HuH-7.5 (cell line): ENCODE measurements around the gene MN1.

Source experiments
- DNase-seq: peaks from one replicate; pipeline ENCODE4 v3.0.0; 2011; ENCODE audit warnings: low spot score

The MN1 gene

DNA sequence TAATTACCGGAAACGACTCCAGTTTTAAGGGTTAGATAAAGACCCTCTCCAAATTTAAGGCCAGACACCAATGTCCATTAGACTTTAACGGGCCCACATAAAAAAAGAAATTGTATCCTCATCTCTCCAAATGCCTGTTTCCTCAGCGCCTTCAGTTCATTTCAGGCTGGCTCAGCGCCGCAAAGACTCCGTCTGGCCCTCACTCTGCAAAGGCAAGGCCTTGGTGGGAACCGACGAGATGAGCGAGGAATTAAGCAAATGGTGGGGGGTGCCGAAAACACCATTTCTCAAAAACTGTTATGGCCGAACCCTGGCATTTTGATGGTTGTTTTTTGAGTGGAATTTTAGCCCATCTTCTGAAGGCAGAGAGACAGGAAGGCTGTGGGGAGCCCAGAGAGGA is 15.7 kb downstream of the MN1 start:
- no peak for DNase-seq

- no peak for DNase-seq
These were observed 17.5 kb downstream of the MN1 start for GRCh38 chr22:27784120-27784475.

DNA sequence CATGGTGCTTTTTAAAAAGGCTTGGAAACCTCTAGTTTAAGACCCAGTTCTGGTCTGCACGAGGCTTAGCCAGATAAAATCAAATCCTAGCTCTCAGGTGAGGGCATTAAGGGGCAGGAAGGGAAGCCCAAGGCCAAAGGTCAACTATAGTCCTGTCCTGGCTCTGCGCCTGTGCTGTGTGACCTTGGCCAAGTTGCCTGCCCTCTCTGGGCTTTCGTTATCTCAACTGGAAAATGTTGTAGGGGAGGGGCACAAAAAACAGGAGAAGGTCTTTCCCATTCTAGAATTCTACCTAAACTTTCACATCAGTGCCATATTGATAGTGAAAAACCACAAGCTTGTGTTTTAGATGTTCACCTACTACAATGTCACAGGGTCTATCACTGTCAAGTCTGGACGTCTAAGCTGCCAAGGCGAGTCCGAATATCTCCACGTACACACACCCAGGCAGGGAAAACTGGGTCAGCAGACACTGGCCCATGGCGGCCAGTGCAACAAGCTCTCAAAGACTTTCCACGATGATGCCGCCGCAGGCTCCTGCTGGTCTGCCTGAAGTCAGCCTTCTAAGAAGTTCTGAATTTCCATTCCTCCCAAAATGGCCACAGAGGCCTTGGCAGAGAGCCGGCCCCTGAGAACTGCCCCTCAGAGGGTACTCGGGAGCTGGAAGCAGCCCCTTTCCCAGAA is 18.0 kb downstream of the MN1 start:
- no peak for DNase-seq

DNA sequence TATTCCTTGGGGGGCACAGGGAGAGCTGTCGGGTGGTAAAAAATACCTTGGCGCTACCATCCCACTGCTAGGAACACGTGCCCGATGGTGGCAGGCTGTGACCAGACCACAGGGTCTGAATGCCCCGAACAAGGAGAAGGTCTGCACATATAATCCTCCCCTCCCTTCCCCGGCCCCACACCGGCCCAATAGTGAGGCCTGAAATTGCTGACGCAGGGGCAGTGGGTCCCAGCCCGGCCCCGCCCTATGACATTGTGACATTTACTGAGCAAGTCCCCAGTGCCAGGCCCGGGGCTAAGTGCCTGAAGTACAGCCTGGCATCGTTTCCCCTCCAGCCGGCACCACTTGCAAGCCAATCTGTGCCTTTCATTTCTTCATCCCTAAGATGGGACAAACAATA is 19.5 kb downstream of the MN1 start:
- DNase-seq, result no peak

DNA sequence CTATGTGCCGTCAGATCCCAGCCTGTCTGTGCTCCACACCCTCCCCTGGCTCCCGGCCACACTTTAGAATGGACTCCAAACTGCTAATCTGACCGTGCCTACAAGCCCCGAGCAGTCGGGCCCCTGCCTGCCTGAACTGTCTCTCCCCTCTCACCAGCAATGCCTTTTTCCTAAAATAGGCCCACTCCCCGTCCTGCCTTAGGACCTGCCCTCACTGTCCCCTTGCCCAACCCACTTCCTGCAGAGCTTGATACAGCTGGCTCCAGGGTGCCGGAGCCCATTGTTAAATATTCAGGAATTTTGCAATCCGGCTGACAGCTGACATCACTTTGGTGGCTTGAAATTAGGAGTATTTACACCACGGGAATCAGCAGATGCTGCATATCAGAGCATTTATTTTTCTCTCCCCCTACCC is 21.4 kb downstream of the MN1 start:
- no peak for DNase-seq

DNA sequence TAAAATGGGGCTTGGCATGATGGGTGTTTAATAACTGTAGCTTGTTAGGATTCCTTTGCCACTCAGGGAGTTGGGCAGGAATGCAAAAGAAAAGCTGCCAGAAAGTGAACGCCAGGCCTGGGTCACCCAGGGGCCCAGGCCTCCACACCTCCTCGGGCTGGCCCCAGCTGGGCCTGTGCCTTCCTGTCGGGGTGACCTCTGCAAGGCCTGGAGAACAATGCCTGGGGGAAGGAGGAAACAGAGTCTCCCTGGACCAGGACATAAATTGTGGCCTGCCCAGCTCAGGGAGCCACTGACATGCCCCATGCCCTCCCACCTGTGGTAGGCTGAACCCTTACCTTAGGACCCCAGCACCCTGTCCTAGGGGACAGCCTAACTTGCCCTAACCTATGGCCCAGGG is 21.9 kb downstream of the MN1 start:
- no peak for DNase-seq

DNA sequence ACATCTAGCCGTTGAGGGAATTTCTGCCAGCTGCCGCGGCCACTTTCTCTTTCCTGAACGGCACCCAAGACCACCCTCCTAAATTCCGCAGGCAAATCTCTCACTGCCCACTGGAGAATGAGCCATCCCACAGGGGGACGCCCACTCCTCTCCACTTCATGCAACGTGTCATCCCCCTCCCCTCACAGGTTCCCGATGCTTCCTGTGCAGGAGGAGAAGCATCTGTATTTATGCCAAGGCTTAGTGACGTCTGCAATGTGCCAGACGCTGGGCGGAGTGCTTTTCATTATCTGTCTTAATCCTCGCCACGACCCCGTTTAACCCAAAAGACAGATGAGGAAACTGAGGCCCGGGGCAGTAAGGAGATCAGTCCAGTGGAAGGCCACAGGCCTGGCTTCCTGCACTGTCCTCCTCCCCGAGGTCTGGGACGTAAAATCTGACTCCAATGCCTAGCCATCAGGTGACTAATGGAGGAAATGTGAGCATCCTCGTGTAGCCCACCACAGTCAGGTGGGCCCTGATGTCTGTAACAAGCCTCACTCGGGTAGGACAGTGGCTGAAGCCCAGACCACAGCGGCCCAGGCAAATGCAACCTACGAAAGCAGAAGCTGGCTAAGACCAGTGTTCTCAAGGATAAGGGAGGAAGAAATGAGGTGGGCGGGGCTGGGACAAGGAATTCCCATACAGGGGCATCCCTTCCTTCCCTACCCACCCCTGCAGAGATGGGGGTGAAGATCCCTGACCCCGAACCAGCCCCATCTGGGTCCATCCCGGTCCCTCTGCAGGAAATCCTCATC is 23.1 kb downstream of the MN1 start:
- DNase-seq, result no peak

GRCh38 chr22:27777128-27777527 is 24.4 kb downstream of the MN1 start:
- no peak for DNase-seq

GRCh38 chr22:27776650-27776958 is 25.0 kb downstream of the MN1 start:
- DNase-seq, result no peak

DNA sequence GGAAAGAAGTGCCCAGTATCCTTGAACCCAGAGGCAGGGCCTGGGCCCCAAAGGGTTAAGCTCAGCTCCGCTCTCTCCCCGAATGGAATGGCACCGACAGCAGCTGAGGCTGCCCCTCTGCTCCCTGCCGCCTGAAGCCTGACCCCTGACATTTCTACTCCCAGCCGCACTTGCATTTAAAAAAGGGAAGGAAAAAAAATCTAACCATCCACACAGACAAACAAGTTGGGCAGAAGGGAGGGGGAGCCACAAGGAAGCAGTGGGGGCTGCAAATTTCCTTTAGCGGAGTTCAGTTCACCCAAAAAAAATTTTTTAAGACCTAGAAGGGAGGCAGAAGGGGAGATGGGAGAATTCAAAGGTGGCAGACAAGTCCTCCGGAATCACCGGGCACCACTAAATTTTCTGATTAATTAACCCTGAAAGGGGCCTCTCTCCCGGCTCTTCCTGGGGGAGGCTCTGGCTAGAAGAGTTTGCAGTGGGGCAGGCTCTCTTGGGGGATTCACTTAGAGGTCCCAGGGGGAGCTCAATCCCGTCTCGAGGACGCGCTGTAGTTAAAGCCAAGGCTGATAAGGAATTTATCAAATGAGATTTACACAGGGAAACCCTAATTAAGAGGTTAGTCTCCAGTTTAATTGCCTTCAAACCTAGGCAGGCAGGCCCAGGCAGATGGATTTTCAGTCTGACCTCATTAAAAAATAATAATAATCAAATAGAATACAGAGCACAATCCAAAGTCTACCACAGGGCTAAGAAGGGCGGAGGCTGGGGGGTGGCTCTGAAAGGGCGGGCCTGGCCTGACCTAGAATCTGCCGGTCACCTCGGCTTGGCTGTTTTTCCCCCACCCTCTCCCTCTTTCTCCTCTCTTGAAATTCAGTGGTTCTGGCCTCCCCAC is 25.6 kb downstream of the MN1 start:
- DNase-seq, result no peak

- no peak for DNase-seq
These were observed 26.4 kb downstream of the MN1 start for GRCh38 chr22:27775087-27775698.

DNA sequence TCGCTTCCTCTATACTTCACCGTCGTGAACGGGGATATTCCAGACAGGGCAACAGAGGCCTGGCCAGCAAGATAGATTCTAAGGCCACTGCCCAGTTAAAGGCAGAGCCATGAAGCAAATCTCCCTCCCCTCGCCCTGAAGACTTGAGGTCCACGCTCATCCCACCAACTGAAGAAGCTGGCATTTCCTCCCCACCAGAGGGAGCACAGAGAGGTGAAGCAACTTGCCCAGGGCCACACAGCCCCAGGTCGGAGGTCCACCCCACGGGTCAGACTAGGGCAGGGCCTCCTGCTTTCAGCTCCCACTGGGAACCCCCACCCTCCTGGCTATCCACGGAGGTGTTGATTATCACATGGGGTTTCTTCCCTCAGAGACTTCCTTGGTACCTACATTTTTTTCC is 27.4 kb downstream of the MN1 start:
- no peak for DNase-seq

DNA sequence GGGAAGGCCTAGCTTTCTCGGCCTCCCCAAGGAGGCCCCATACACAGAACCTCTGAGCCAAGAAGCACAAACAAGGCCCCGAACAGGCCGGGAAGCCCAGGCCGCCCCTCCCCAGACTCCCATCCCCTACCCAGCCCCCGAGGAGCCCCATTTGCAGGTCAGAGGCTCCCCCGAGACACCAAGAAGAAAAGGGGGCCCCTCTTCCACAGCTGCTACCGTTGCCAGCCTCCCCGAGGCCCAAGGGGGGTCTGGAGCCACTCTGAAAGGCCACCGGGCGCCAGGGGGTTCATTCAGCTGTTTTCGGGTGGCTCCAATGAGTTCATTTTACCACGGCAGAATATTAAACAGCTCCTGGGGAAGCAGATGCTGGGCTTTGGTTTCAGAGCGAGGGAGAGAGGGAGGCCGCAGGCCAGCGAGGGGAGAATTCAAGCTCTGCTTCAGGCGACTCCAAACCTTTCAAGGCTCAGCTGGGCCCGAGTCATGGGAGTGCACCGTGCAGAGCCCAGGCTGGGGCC is 28.5 kb downstream of the MN1 start:
- DNase-seq, result no peak

GRCh38 chr22:27772081-27772983 is 29.2 kb downstream of the MN1 start:
- no peak for DNase-seq

DNA sequence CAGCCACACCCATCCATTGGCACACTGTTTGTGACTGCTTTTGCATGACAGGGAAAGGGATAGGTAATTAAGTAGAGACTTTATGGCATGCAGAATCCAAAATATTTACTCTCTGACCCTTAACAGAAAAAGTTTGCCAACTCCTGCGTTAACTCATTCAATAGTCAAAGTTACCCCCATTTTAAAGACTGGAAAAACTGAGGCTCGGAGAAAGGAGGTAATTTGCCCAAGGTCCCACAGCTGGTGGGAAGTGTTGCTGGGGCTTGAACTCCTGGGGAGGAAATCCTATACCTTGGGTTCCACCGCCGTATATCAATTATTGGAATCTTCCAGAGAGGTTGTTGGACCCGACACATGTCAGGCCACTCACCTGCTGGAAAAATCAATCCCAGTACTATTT is 29.9 kb downstream of the MN1 start:
- DNase-seq, result no peak

GRCh38 chr22:27769012-27769411 is 32.5 kb downstream of the MN1 start:
- DNase-seq, result no peak

DNA sequence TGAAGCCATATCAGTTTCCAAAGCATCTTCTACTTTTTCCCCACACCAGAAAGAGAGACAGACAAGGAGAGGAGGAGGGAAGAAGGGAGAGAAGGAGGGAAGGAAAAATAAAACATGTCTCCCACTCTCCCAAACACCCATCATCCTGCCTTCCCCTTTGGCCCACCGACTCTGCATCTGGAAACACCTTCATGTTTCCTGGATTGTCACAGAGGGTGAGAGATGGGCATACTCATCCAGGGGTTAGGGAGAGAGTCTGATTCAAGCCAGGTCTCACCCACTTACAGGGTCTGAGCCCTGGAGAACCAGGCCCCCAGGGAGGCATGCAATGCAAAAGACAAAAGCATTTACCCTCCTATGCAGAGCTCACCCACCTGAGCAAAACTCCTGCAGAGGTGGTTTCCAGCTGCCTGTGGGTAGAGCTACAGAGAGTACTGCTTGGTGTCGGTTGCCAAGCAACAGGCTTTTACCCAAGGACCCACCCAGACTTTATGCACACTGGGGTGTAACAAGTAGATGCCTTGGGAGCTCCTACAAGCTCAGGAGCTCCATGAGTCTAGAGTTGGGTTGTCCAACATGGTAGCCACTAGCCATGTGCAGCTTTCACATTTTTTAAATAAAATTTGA is 33.4 kb downstream of the MN1 start:
- no peak for DNase-seq

DNA sequence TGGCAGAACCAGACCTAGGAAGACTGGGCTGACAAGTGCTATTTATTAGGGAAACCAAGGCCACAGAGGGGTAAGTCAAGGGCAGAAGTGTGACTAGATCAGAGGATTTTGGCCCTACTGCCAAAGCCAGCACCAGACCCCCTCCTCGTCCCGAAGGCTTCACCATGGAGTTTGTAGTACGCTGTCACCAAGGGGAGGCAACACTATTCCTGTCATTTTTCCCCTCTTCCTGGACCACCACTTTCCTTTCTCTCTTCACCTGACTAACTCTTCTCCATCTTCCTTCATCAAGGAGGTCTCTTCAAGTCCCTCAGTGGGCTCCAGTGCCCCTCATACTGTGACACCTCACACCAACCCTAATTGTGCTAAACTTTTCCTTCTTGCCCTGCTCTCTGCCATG is 34.9 kb downstream of the MN1 start:
- DNase-seq, result no peak

- DNase-seq, result no peak
These were observed 35.8 kb downstream of the MN1 start for GRCh38 chr22:27765706-27766291.

GRCh38 chr22:27764722-27765236 is 36.8 kb downstream of the MN1 start:
- no peak for DNase-seq
